T-cell (primary cell): ENCODE results near the gene RHCE. TPM values are rescaled to one million over a fixed set of nuclear protein-coding genes. Genes with fewer than 3 reads are reported as not detected.
A peak's percentile ranks its signal among the peaks of the same experiment; 100 is the strongest.
"Not testable (repeated sequence)": the region's sequence is repeated elsewhere in the genome, so short reads cannot be mapped to it uniquely, and the experiment has no call there.

Experiments
- ATAC-seq, 4 experiments: fragments of 200-7000 bp in 3 of 4; fragments of 150-1000 bp in 1 of 4; cut with Tn5 transposase; replicated peaks in 1 of 4; 1 replicate in 3 of 4; 2 replicates in 1 of 4; pipeline ENCODE4 v1.10.0; 2021; ENCODE audit warnings: moderate library complexity in 3 of 4, mild to moderate bottlenecking in 2 of 4, moderate number of reproducible peaks in 1 of 4
- CTCF ChIA-PET, 2 donors: fragments of 300-600 bp; sonication (Branson Sonifier 250); formaldehyde crosslinking; loops; one replicate each; lab custom pipeline; 2022; ENCODE audit warnings: antibody characterized with exemption in 2 of 2; lab: Charles Lee
- POLR2A ChIA-PET, 2 donors: fragments of 300-600 bp; sonication (Branson Sonifier 250); formaldehyde crosslinking; loops; one replicate each; lab custom pipeline; 2022; ENCODE audit warnings: antibody characterized with exemption in 2 of 2; lab: Charles Lee
- DNase-seq, 35 experiments: peaks; one replicate each; pipeline versions ENCODE4 v3.0.0 to v3.0.0-alpha.2; 2013 to 2023
- H3K27ac ChIP-seq: one replicate; pipeline ENCODE4 v1.5.1; 2013; ENCODE audit warnings: low read length
- H3K27me3 ChIP-seq, 2 experiments: replicated peaks in 1 of 2; 1 replicate in 1 of 2; 2 replicates in 1 of 2; pipeline versions ENCODE4 v1.6.1 to v1.7.0; 2013; ENCODE audit warnings: low read length in 1 of 2, mixed read lengths in 1 of 2; ENCODE audit not compliant: control insufficient read depth in 2 of 2, insufficient read depth in 2 of 2; ENCODE audit errors: extremely low read depth in 1 of 2
- H3K36me3 ChIP-seq, 2 donors: 1 replicate in 1 of 2; 2 replicates in 1 of 2; pipeline versions ENCODE4 v1.6.1 to v1.7.0; 2013; ENCODE audit warnings: low read length in 1 of 2; ENCODE audit not compliant: control insufficient read depth in 2 of 2, insufficient read depth in 1 of 2; ENCODE audit errors: extremely low read depth in 1 of 2
- H3K4me1 ChIP-seq, 2 experiments: 1 replicate in 1 of 2; 2 replicates in 1 of 2; pipeline versions ENCODE4 v1.6.1 to v1.7.0; 2013; ENCODE audit warnings: low read length in 2 of 2, mixed read lengths in 1 of 2; ENCODE audit not compliant: insufficient read depth in 2 of 2, control insufficient read depth in 1 of 2; ENCODE audit errors: extremely low read depth in 1 of 2
- H3K4me3 ChIP-seq, 2 donors: 1 replicate in 1 of 2; 2 replicates in 1 of 2; pipeline versions ENCODE4 v1.5.1 to v1.7.0; 2013; ENCODE audit warnings: mild to moderate bottlenecking in 2 of 2, low read length in 1 of 2, moderate library complexity in 1 of 2; ENCODE audit not compliant: control insufficient read depth in 1 of 2; ENCODE audit errors: extremely low read depth in 1 of 2
- H3K9me3 ChIP-seq: 2 replicates; pipeline ENCODE4 v1.7.0; 2013
- H3K27ac Mint-ChIP-seq, 2 donors: one replicate each; pipeline ENCODE4 v1.8.0; 2020 to 2021; ENCODE audit warnings: mild to moderate bottlenecking in 2 of 2, mixed read lengths in 2 of 2
- H3K27me3 Mint-ChIP-seq, 2 donors: one replicate each; pipeline ENCODE4 v1.8.0; 2021 to 2022; ENCODE audit warnings: mixed read lengths in 2 of 2
- H3K36me3 Mint-ChIP-seq: one replicate; pipeline ENCODE4 v1.8.0; 2021; ENCODE audit warnings: mixed read lengths
- H3K4me1 Mint-ChIP-seq, 3 donors: one replicate each; pipeline ENCODE4 v1.8.0; 2020 to 2022; ENCODE audit warnings: mixed read lengths in 3 of 3, mild to moderate bottlenecking in 1 of 3
- H3K4me3 Mint-ChIP-seq, 3 donors: one replicate each; pipeline ENCODE4 v1.8.0; 2020 to 2022; ENCODE audit warnings: mild to moderate bottlenecking in 3 of 3, mixed read lengths in 3 of 3, moderate library complexity in 3 of 3
- H3K9me3 Mint-ChIP-seq, 3 donors: one replicate each; pipeline ENCODE4 v1.8.0; 2020 to 2022; ENCODE audit warnings: mixed read lengths in 3 of 3
- WGBS: methylation state at CpG from one replicate; pipeline ENCODE4 v1.1.5; 2013; ENCODE audit warnings: missing lambda C conversion rate; ENCODE audit not compliant: insufficient coverage; 5-methylcytosine and 5-hydroxymethylcytosine counted together
- total RNA-seq, 35 experiments: library from RNA in 6 of 35; stranded (reverse) in 6 of 35; fragments of 120-200 nt in 1 of 35; gene quantifications; one replicate each; pipeline versions ENCODE4 v1.2.1 to v1.2.4 and lab custom pipeline; 2013 to 2026

The RHCE gene
- total RNA-seq, 5 donors from 2014 or later (not counting 1 experiment from before 2014, with no cell fraction given): 0.35 to 1.0 (median 0.63) TPM; not detected in 1

GRCh38 chr1:25378367-25378766 is 42.3 kb downstream of the RHCE start:
- 91% methylated on average over 3 of the region's 3 CpGs for WGBS
- CTCF ChIA-PET, POLR2A ChIA-PET, H3K4me1 Mint-ChIP-seq, H3K27me3 ChIP-seq, H3K9me3 ChIP-seq, H3K27me3 Mint-ChIP-seq, H3K9me3 Mint-ChIP-seq, H3K27ac Mint-ChIP-seq, H3K4me1 ChIP-seq, H3K36me3 ChIP-seq, H3K4me3 ChIP-seq, DNase-seq, H3K36me3 Mint-ChIP-seq, ATAC-seq, H3K4me3 Mint-ChIP-seq, H3K27ac ChIP-seq: not testable (repeated sequence)

- no CpG with 5 or more reads among the region's 7 CpGs for WGBS
- H3K9me3 ChIP-seq, H3K4me1 ChIP-seq, H3K27ac ChIP-seq, ATAC-seq, H3K36me3 ChIP-seq, H3K4me3 ChIP-seq, H3K27me3 Mint-ChIP-seq, H3K27ac Mint-ChIP-seq, DNase-seq, H3K27me3 ChIP-seq, H3K36me3 Mint-ChIP-seq, POLR2A ChIA-PET, H3K9me3 Mint-ChIP-seq, H3K4me3 Mint-ChIP-seq, H3K4me1 Mint-ChIP-seq: not testable (repeated sequence)
- CTCF ChIA-PET: interaction anchor here in 1 of 2 donors (0.6 kb wide), 1 partner anchor 1113 kb away, joined by 5 read pairs; no protein-coding TSS in a partner anchor
Observed at GRCh38 chr1:25371757-25372156, 48.9 kb downstream of the RHCE start.

- H3K27ac Mint-ChIP-seq, H3K4me1 Mint-ChIP-seq, H3K27me3 Mint-ChIP-seq, H3K4me1 ChIP-seq, DNase-seq, H3K27ac ChIP-seq, H3K9me3 ChIP-seq, H3K4me3 Mint-ChIP-seq, POLR2A ChIA-PET, H3K4me3 ChIP-seq, H3K36me3 Mint-ChIP-seq, H3K9me3 Mint-ChIP-seq, ATAC-seq, H3K36me3 ChIP-seq, H3K27me3 ChIP-seq: not testable (repeated sequence)
- CTCF ChIA-PET: interaction anchor here in 1 of 2 donors (0.6 kb wide), 1 partner anchor 41 kb away, joined by 4 read pairs; no protein-coding TSS in a partner anchor
- WGBS: 73% methylated on average over 3 of the region's 12 CpGs
Observed at GRCh38 chr1:25369691-25370271, 50.8 kb downstream of the RHCE start.

GRCh38 chr1:25369241-25369640 is 51.4 kb downstream of the RHCE start:
- ChIA-PET CTCF (no interaction called here), POLR2A (interaction anchor here in 1 of 2 donors (0.6 kb wide), 1 partner anchor 96 kb away, joined by 3 read pairs; no protein-coding TSS in a partner anchor)
- no peaks in the 10 kb centered on the region for H3K27me3 ChIP-seq
- no peak for ATAC-seq
- DNase-seq: no peak
- Mint-ChIP-seq H3K27me3 (no peaks in the 10 kb centered on the region), H3K27ac (no peak overlapping the region), H3K36me3 (no peaks in the 10 kb centered on the region), H3K9me3 (no peaks in the 10 kb centered on the region), H3K4me1 (no peaks in the 10 kb centered on the region), H3K4me3 (no peak overlapping the region)
- 65% methylated on average over 3 of the region's 4 CpGs for WGBS
- no peaks in the 10 kb centered on the region for H3K4me1 ChIP-seq
- no peaks in the 10 kb centered on the region for H3K36me3 ChIP-seq
- H3K4me3 ChIP-seq: no peak overlapping the region
- no peak overlapping the region for H3K27ac ChIP-seq
- H3K9me3 ChIP-seq: no peaks in the 10 kb centered on the region

- peaks cover 30% of the 10 kb centered on the region for H3K36me3 Mint-ChIP-seq
- POLR2A ChIA-PET, H3K27me3 ChIP-seq, DNase-seq, H3K4me1 Mint-ChIP-seq, H3K27ac ChIP-seq, H3K27ac Mint-ChIP-seq, H3K9me3 ChIP-seq, H3K4me3 Mint-ChIP-seq, H3K4me1 ChIP-seq, CTCF ChIA-PET, H3K27me3 Mint-ChIP-seq, H3K4me3 ChIP-seq, H3K9me3 Mint-ChIP-seq: not testable (repeated sequence)
- peaks cover 6 to 35% of the 10 kb centered on the region in 2 donors for H3K36me3 ChIP-seq
- peak; percentile 89 to 96 (median 93) for ATAC-seq
- no CpG with 5 or more reads among the region's 17 CpGs for WGBS
Observed at GRCh38 chr1:25362634-25363559, 57.7 kb downstream of the RHCE start.

- Mint-ChIP-seq H3K9me3 (no peaks in the 10 kb centered on the region), H3K36me3 (peaks cover 34% of the 10 kb centered on the region), H3K27me3 (no peaks in the 10 kb centered on the region), H3K27ac (peak overlapping the region; percentile 49 to 75), H3K4me3 (no peak overlapping the region), H3K4me1 (peaks cover 5 to 15% (median 10%) of the 10 kb centered on the region in 3 donors)
- DNase-seq (no peak), ATAC-seq (no peak)
- Histone ChIP-seq H3K9me3 (no peaks in the 10 kb centered on the region), H3K4me3 (no peak overlapping the region), H3K27ac (no peak overlapping the region), H3K4me1 (no peaks in the 10 kb centered on the region), H3K36me3 (peaks cover 6 to 40% of the 10 kb centered on the region in 2 donors), H3K27me3 (no peaks in the 10 kb centered on the region)
- 100% methylated on average over 2 of the region's 2 CpGs for WGBS
- POLR2A ChIA-PET: no interaction called here
- CTCF ChIA-PET: no interaction called here
Observed at GRCh38 chr1:25361901-25362300, 58.7 kb downstream of the RHCE start.
